Naive B cell (primary cell): ENCODE results near the gene SLC17A1. TPM values are rescaled to one million over a fixed set of nuclear protein-coding genes. Genes with fewer than 3 reads are reported as not detected.

ENCODE experiments used
- ATAC-seq, 2 donors: fragments of 150-1000 bp; cut with Tn5 transposase; 2 replicates each; pipeline ENCODE4 v1.10.0; 2021; ENCODE audit warnings: low read depth in 2 of 2, mild to moderate bottlenecking in 2 of 2, moderate library complexity in 2 of 2
- DNase-seq: peaks from one replicate; pipeline ENCODE4 v3.0.0; 2022
- H3K27ac Mint-ChIP-seq, 6 donors: one replicate each; pipeline ENCODE4 v1.8.0; 2020 to 2022; ENCODE audit warnings: mild to moderate bottlenecking in 6 of 6, mixed read lengths in 6 of 6, moderate library complexity in 5 of 6, inconsistent platforms in 2 of 6
- H3K27me3 Mint-ChIP-seq, 3 donors: one replicate each; pipeline ENCODE4 v1.8.0; 2021 to 2022; ENCODE audit warnings: mixed read lengths in 3 of 3, mild to moderate bottlenecking in 1 of 3
- H3K36me3 Mint-ChIP-seq, 2 donors: one replicate each; pipeline ENCODE4 v1.8.0; 2020 to 2022; ENCODE audit warnings: mixed read lengths in 2 of 2, inconsistent platforms in 1 of 2, mild to moderate bottlenecking in 1 of 2
- H3K4me1 Mint-ChIP-seq, 3 donors: one replicate each; pipeline ENCODE4 v1.8.0; 2020 to 2022; ENCODE audit warnings: mixed read lengths in 3 of 3, inconsistent platforms in 1 of 3, mild to moderate bottlenecking in 1 of 3, moderate library complexity in 1 of 3
- H3K4me3 Mint-ChIP-seq, 8 donors: one replicate each; pipeline ENCODE4 v1.8.0; 2020 to 2022; ENCODE audit warnings: mild to moderate bottlenecking in 8 of 8, mixed read lengths in 8 of 8, moderate library complexity in 8 of 8, inconsistent platforms in 2 of 8
- H3K9me3 Mint-ChIP-seq, 7 donors: one replicate each; pipeline ENCODE4 v1.8.0; 2020 to 2022; ENCODE audit warnings: mixed read lengths in 7 of 7, mild to moderate bottlenecking in 5 of 7, inconsistent platforms in 2 of 7, moderate library complexity in 1 of 7
- polyA plus RNA-seq, 6 donors: library from polyadenylated mRNA; unstranded; fragments of 300-500 nt; fragmentation: Illumina TruSeq; gene quantifications; one replicate each; pipeline ENCODE4 v1.2.3, GENCODE V29; 2021; ENCODE audit warnings: low read depth in 6 of 6

The SLC17A1 gene
- polyA plus RNA-seq, 6 donors from 2014 or later = not detected

DNA sequence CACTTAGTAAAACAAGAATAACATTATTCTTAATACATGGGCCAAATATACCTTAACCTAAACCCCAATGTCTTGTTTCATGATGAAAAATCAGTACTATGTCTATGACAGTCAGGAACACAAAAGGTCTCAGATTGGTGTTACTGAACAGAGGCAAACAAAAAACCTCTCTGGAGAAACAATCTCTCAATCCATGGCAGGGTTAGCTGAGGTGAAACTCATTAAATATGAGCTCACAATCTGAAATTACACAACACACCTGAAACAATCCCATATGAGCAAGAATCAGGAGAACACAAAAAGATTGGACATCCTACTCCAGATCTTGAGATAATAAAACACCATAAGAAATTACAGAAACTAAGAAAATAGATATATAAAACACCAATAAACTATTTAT, 83.8 kb downstream of the SLC17A1 start:
- ATAC-seq (no peak), DNase-seq (no peak)
- H3K4me1 Mint-ChIP-seq = peaks cover 4 to 22% (median 9%) of the 10 kb centered on the region in 3 donors
- no peak overlapping the region for H3K4me3 Mint-ChIP-seq
- H3K27me3 Mint-ChIP-seq = no peaks in the 10 kb centered on the region
- no peaks in the 10 kb centered on the region for H3K9me3 Mint-ChIP-seq
- no peak overlapping the region for H3K27ac Mint-ChIP-seq
- H3K36me3 Mint-ChIP-seq = no peaks in the 10 kb centered on the region

DNA sequence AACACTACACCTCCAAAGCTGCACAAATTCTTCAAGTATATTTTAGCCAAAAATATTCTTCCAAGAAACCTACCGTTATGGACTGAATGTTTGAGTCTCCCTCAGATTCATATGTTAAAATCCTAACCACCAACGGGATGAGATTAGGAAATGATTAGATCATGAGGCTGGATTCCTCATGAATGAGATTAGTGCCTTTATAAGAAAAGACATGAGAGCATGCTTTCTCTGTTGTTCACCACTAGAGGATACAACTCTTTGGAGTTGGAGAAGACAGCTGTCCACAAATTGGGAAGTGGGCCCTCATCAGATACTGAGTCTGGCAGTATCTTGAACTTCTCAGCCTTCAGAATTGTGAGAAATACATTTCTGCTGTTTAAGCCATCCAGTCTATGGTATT, 84.4 kb downstream of the SLC17A1 start:
- ATAC-seq (no peak), DNase-seq (no peak)
- no peaks in the 10 kb centered on the region for H3K27me3 Mint-ChIP-seq
- peaks cover 4 to 22% (median 9%) of the 10 kb centered on the region in 3 donors for H3K4me1 Mint-ChIP-seq
- H3K27ac Mint-ChIP-seq = no peak overlapping the region
- no peaks in the 10 kb centered on the region for H3K36me3 Mint-ChIP-seq
- H3K9me3 Mint-ChIP-seq = peaks cover 0 to under 1% (median 0%) of the 10 kb centered on the region in 7 donors
- no peak overlapping the region for H3K4me3 Mint-ChIP-seq

DNA sequence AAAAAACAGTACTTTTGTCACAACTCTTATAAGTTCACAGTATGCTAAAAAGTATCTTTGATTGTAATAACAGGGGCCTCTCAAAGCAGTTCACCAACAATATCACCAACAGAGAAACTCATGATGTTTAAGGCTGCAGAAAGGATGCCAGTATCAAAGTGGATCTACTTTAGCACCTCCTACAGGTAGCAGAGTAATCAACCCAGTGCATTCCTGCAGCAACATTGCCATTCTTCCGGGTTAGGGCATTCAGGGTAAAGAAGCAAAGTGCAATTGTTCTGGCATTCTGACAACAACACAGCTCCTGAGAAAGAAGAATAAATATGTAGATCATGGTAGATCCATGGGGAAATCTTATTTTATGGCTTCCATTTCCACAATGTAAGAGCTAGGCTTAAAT, 84.9 kb downstream of the SLC17A1 start:
- no peaks in the 10 kb centered on the region for H3K27me3 Mint-ChIP-seq
- no peak overlapping the region for H3K4me3 Mint-ChIP-seq
- ATAC-seq (no peak), DNase-seq (no peak)
- peaks cover 0 to 4% (median 2%) of the 10 kb centered on the region in 7 donors for H3K9me3 Mint-ChIP-seq
- H3K27ac Mint-ChIP-seq = no peak overlapping the region
- peaks cover 4 to 22% (median 9%) of the 10 kb centered on the region in 3 donors for H3K4me1 Mint-ChIP-seq
- peaks cover 0 to 2% of the 10 kb centered on the region in 2 donors for H3K36me3 Mint-ChIP-seq

DNA sequence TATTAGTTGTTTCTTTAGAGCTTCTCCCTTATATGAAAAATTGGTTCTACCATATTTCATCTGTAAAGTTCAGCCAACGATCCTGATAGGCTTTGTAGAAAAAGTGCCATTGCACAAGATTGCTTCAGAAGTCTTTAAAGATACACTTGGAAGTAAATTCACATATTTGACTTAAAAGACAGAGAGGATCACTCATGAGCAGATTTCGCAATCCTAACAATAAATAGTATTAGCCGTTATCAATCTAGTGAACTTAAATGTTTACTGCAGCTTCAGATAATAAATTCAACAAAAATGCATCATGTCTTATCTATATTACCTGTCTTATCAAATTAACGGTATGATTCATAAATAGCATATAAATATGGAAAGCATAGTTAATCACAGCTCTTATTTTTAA, 86.0 kb downstream of the SLC17A1 start:
- ATAC-seq (no peak), DNase-seq (no peak)
- Mint-ChIP-seq H3K27me3 (no peaks in the 10 kb centered on the region), H3K9me3 (peaks cover 0 to 12% (median 3%) of the 10 kb centered on the region in 7 donors), H3K4me3 (no peak overlapping the region), H3K36me3 (peaks cover 0 to 4% of the 10 kb centered on the region in 2 donors), H3K4me1 (peaks cover 4 to 22% (median 9%) of the 10 kb centered on the region in 3 donors), H3K27ac (no peak overlapping the region)

DNA sequence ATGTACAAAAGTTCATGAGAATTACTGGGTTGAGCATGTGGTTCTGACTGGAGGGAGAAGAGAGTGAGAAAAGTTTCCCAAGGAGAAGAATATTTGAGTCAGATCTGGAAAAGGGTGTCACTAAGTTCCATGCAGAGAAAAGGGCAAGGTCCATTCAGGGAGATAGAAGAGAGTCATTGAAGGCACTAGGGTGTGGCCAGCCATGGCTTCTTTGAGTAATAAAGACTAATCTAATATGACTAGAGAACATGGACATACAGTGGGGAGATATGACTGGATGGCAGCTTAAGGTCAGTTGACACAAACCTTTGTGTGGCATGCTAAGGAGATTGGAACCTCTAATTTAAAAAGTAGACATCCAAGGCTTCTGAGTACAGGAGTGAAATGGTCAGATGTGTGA, 88.0 kb downstream of the SLC17A1 start:
- H3K4me3 Mint-ChIP-seq = no peak overlapping the region
- H3K4me1 Mint-ChIP-seq = peaks cover 0 to 8% (median 3%) of the 10 kb centered on the region in 3 donors
- H3K27me3 Mint-ChIP-seq = peaks cover 0 to 3% (median 0%) of the 10 kb centered on the region in 3 donors
- DNase-seq (no peak), ATAC-seq (no peak)
- peaks cover 0 to 15% (median 8%) of the 10 kb centered on the region in 7 donors for H3K9me3 Mint-ChIP-seq
- H3K36me3 Mint-ChIP-seq = peaks cover 0 to 4% of the 10 kb centered on the region in 2 donors
- no peak overlapping the region for H3K27ac Mint-ChIP-seq

DNA sequence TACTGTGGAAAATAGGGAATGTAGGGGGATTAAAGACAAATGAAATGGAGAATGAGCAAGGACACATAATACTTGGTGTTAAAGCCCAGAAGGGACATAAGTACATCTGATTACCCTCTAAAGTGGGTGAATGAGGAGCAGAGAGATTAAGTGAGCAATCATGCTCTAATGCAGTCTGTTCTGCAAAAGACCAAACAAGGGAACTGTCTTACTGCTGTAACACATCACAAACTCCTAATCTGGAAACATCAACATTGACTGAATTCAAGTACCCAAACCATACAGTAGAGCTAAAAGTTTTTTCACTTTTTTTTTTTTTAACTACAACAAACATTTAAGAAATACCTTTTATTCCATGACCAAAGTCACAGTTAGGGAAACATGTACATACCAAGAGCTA, 96.6 kb downstream of the SLC17A1 start:
- Mint-ChIP-seq H3K9me3 (peaks cover 0 to 45% (median 25%) of the 10 kb centered on the region in 7 donors), H3K4me1 (no peaks in the 10 kb centered on the region), H3K27me3 (peaks cover 30 to 66% (median 53%) of the 10 kb centered on the region in 3 donors), H3K4me3 (no peak overlapping the region), H3K27ac (no peak overlapping the region), H3K36me3 (peaks cover 6 to 8% of the 10 kb centered on the region in 2 donors)
- ATAC-seq (no peak), DNase-seq (no peak)

Other genes with a start within 250 kb of the SLC17A1 start
- not detected for gene SCGN, start 179.8 kb downstream of the SLC17A1 start, polyA plus RNA-seq
- not detected for gene SLC17A4, start 77.3 kb downstream of the SLC17A1 start, polyA plus RNA-seq
- gene SLC17A3, start 42.2 kb upstream of the SLC17A1 start, polyA plus RNA-seq = under 1 TPM in 1 of 6 donors, not detected in 5; 0.29 TPM
- gene SLC17A2, start 98.6 kb upstream of the SLC17A1 start, polyA plus RNA-seq = not detected
- gene TRIM38, start 130.8 kb upstream of the SLC17A1 start, polyA plus RNA-seq = 10 to 100 TPM in 5 of 6 donors, 1 to 10 TPM in 1; 8.4 to 25.9 (median 19.5) TPM